TTC549 (cell line): ENCODE measurements around the gene FOXA1.

ENCODE experiments used
- FAIRE-seq: peaks from 2 replicates; lab custom pipeline; 2012; peaks lifted over from hg19 to GRCh38; lab: Jason Lieb, UNC

The FOXA1 gene

GRCh38 chr14:37594971-37595808 lies at the start of gene FOXA1, which contains the start of gene TTC6:
Gene FOXA1, minus strand, starts transcription at chr14:37595249. Its CDS starts 277 bp downstream, at chr14:37594972.
Gene TTC6, plus strand, starts transcription at chr14:37595629. Its CDS starts 26,436 bp downstream, at chr14:37622065.
- no peak for FAIRE-seq

- FAIRE-seq: no peak
These were observed 48.7 kb upstream of the FOXA1 start for GRCh38 chr14:37643701-37644100.

DNA sequence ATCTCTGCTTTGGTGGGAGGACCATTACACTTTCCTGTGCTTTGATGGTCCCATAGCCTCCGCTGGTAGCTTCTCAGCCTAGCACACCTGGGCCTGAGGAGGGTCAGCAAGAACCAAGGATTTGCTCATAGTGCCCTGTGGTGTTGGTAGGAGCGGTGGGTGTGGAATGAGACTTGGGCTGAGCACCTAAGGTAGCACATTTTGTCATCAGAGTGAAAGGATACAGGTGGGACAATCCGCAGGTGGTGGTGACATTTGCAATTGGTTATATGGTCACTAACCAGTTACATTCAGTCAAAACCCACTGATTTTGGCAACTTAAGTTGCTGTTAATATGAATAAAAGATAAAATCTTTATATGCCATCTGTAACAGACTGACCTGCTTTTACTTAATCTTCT lies 47.1 kb upstream of the FOXA1 start:
- no peak for FAIRE-seq

DNA sequence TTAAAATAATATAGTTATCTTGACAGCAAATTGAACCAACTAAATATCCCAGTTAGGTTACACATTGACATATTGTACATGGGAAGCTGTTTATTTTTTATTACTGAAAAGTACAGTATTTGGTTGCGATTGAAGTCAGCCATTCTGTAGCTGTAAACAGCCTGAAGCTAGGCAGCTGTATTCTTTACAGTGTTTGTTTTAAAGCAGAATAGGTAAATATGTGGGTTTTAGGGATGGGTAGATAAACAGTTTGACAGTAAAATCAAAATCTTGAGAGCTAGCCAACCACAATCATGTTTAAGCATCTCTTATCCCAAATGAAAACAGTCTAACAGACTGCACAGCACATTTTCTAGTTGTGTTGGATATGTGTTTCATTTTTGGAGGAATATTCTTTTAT lies 46.1 kb upstream of the FOXA1 start:
- no peak for FAIRE-seq

DNA sequence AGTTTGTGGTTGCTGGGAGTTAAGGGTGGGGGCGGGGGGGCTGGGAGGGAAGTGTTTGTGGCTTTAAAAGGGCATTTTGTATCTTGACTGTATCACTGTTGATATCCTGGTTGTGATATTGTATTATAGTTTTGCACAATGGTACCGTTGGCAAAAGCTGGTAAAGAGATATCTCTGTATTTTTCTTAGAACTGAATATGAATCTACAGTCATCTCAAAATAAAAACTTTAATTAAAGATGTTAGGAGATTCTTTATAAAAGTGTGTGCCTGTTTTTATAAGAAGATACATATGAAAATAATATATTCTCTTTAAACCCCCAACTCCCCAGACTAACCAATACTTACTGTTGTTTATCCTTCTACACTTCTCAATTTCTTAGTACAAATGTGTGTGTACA lies 43.5 kb upstream of the FOXA1 start:
- FAIRE-seq: no peak

DNA sequence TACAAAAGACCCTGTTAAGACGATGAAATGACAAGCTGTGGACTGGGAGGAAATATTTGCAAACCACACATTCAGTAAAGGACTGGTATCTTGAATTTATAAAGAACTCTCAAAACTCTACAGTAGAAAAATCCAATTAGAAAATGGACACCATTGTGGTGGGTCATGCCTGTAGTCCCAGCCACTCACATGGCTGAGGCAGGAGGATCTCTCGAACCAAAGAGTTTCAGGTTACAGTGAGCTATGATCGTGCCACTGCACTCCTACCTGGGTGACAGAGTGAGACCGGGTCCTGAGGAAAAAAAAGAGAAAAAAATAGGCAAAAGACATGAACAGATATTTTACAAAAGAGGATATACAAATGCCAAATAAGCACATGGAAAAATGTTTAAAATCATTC lies 42.3 kb upstream of the FOXA1 start:
- FAIRE-seq: no peak

DNA sequence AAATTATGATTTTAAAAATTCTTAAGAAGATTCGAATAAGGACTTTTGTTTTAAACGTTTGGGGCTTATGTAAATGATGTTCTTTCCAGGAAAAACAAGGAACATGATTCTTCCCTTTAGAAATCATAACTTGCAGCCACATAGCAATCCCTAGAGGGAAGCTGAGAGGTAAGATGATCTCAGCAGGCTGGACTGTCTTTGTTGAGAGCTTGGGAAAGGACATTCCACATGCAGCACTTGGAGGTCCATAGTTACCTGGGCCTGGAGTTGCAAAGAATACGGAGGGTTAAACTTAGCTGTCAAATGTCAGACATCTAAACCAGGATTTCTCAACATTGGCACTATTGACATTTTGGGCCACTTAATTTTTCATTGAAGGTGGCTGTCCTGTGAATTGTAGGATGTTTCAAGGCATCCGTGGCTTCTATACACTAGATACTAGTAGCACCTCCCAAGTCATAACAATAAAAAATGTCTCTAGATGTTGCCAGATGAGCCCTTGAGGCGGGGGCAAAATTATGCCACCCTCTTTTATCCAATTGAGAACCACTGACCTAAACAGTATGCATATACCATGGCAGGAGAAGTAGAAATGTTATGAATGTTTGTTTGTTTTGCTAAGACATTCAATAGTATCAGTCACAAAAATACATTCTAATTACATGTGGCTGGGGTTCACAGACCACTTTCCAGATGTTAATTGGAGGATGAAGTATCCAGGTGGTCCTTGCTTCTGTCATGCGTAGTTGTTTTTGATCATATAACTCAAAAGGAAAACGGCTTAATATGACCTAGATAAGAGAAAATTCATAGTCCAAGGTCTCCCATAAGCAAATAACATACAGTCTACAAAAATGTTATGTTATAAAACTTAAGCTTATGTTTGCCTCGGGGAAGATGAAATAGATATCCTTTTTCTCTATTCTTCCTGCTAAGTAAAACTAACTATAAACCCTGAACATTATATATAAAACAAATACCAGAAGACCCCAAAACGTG lies 30.8 kb upstream of the FOXA1 start:
- FAIRE-seq: no peak

DNA sequence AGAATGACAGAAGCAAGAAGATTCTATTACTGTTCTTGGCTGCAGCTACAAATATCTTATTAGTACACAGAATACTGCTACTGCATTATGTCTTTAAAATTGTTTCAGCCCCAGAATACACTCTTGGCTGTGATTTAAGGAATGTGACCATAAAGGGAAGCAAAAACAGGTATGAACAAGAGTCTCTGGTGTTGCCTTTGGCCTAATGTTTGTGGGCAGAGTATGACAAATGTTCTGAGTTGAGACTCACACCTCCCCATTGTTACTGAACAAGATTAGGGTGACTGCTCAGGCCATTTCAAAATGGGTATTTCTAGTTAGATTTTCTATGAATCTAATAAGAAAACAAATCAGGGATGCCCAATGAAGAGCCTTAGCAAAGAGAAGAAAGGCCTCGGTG lies 28.9 kb upstream of the FOXA1 start:
- no peak for FAIRE-seq

- FAIRE-seq: no peak
These were observed 28.4 kb upstream of the FOXA1 start for GRCh38 chr14:37623426-37623951.

- no peak for FAIRE-seq
These were observed 27.3 kb upstream of the FOXA1 start for GRCh38 chr14:37622231-37622923.

DNA sequence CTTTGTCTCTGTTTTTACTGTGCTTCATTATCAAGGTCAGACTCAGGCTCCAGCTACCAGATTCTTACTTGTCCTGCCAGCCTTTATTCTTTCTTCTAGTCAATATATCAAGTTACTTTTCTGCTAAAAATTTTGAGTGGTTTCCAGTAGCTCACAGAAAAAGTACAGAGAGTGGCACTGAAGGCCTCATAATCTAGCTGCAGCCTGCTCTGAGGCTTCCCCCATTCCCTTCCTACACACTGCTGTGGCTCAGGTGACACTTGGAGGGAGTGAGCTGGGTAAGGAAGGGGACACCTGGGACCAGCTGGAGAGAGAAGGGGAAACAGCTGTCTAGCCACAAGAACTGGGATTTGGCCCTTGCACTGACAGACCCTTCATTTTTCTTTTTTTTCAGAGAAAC lies 25.8 kb upstream of the FOXA1 start:
- FAIRE-seq: no peak

- FAIRE-seq: no peak
These were observed 23.5 kb upstream of the FOXA1 start for GRCh38 chr14:37618498-37619028.

GRCh38 chr14:37617864-37618365 lies 22.9 kb upstream of the FOXA1 start:
- FAIRE-seq: no peak

- no peak for FAIRE-seq
These were observed 21.8 kb upstream of the FOXA1 start for GRCh38 chr14:37616853-37617252.

- FAIRE-seq: no peak
These were observed 20.7 kb upstream of the FOXA1 start for GRCh38 chr14:37615582-37616289.

DNA sequence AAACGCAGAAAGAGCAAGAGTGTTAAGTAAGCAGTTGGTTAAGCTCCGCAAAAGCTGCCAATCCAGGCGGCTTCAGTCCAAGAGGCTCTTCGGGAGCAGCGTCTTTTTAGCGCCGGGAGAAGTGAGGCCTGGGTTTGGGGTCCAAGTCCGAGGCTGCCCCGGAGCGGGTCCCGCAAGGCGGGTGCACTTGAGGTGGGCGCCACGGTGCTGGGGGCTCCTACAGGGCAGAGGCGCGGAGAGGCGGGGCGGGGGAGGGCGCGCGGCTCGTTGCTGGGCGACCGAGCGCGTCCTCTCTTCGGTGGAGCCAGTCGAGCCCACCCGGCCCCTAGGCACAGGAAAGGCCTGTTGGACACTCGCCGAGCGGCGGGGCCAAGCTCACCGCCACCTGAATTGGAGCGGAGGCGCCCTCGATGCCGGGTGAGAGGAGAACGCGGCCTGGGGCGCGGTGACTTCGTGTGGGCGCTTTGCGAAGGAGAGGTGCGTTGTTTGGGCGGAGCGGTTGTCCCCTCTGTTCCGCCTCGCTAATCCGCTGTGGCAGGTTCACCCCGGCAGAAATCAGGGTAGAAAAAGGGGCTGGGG lies 16.0 kb upstream of the FOXA1 start:
- FAIRE-seq: no peak

- no peak for FAIRE-seq
These were observed 13.6 kb upstream of the FOXA1 start for GRCh38 chr14:37608649-37609048.

DNA sequence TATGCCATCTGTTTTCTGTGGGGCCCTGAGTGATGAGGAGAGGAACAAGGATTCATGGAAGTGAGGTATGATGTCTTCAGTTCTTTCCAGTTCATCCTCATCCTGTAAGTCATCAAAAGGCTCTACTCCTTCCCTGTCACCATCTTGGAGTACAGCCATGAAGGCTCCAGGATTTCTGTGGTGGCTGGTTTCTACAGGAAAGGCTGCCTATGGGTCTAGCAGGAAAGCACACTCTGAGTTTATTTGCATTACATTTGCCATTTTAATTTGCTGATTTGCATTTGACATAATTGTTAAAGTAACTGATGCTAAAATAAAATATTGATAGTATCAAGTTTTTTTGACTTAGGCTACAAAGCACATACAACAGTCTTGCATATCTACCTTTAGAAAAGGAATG lies 11.6 kb upstream of the FOXA1 start:
- no peak for FAIRE-seq

- no peak for FAIRE-seq
These were observed 8.7 kb upstream of the FOXA1 start for GRCh38 chr14:37603688-37604251.
